ENCODE data around the gene CACNA1E. TPM values are rescaled to one million over a fixed set of nuclear protein-coding genes. Genes with fewer than 3 reads are reported as not detected.

The CACNA1E gene
- total and polyA plus RNA-seq, 2 of the 4 experiments (the other 2 are of a cell fraction): not detected

- in situ Hi-C loops (cut with MboI; ENCODE audit: low sequenced_read_pairs) (no loop called here), intact Hi-C loops (cut with micrococcal nuclease) (no loop called here), dilution Hi-C loops (cut with HindIII; ENCODE audit: low sequenced_read_pairs, unreplicated experiment) (no loop called here)
- H2BK120ac ChIP-seq (ENCODE audit: low read depth, low read length): no peak overlapping the region
- DNase-seq (no peak), ATAC-seq (ENCODE audit: low read depth) (no peak)
- no peak overlapping the region for H3K18ac ChIP-seq (ENCODE audit: low read depth, low read length)
- no peaks in the 10 kb centered on the region for H3K36me3 ChIP-seq (ENCODE audit: control insufficient read depth, insufficient read depth, low read length)
- no peak overlapping the region for H4K8ac ChIP-seq (ENCODE audit: low read depth in 2 of 2, low read length in 2 of 2)
- no peak overlapping the region for H3K56ac ChIP-seq (ENCODE audit: extremely low read depth, insufficient read depth, low read length)
- no peaks in the 10 kb centered on the region for H3K79me1 ChIP-seq (ENCODE audit: low read depth in 1 of 2, low read length in 2 of 2)
- H4K20me1 ChIP-seq (ENCODE audit: insufficient read depth, low read length): no peaks in the 10 kb centered on the region
- H2BK15ac ChIP-seq (ENCODE audit: low read depth, low read length): no peak overlapping the region
- H3K4me2 ChIP-seq (ENCODE audit: low read depth, low read length): no peak overlapping the region
- no peak overlapping the region for H2AK9ac ChIP-seq (replicated peaks; ENCODE audit: low read depth, low read length, poor library complexity)
- H3K9me1 ChIP-seq (ENCODE audit: insufficient read depth, low read length): no peaks in the 10 kb centered on the region
- H3K9me3 ChIP-seq (ENCODE audit: control insufficient read depth, insufficient read depth, low read length): no peaks in the 10 kb centered on the region
- ChIA-PET CTCF (no interaction called here), POLR2A (ENCODE audit: unreplicated experiment) (no interaction called here)
- no peaks in the 10 kb centered on the region for H3K27me3 ChIP-seq (ENCODE audit: control insufficient read depth, insufficient read depth, low read length)
- H2BK20ac ChIP-seq (ENCODE audit: low read depth, low read length): no peak overlapping the region
- H4K91ac ChIP-seq (ENCODE audit: insufficient read depth, low read depth, low read length): no peak overlapping the region
- no TSS peak for BruUV-seq (replicated peaks)
- no peak overlapping the region for H3K4me3 ChIP-seq (ENCODE audit: insufficient read depth, low read depth, low read length)
- no peak overlapping the region for H3K9ac ChIP-seq (ENCODE audit: low read depth, low read length)
- H4K5ac ChIP-seq (ENCODE audit: low read depth, low read length): no peak overlapping the region
- H3K4me1 ChIP-seq (ENCODE audit: control insufficient read depth, insufficient read depth, low read length): no peaks in the 10 kb centered on the region
- H2AK5ac ChIP-seq (ENCODE audit: low read depth, low read length): no peak overlapping the region
- H3K4ac ChIP-seq (ENCODE audit: low read depth, low read length): no peak overlapping the region
- TF ChIP-seq CHD1 (IDR thresholded peaks at IDR 0.05; ENCODE audit: low read depth, low read length) (no peak), MAFK (IDR thresholded peaks at IDR 0.05; ENCODE audit: low read depth, low read length) (no peak), RFX5 (IDR thresholded peaks at IDR 0.05; ENCODE audit: low read depth, low read length) (no peak), RCOR1 (IDR thresholded peaks at IDR 0.05; ENCODE audit: insufficient replicate concordance, low read length) (no peak), NFE2L2 (IDR thresholded peaks at IDR 0.05; ENCODE audit: low read depth, low read length) (no peak), RAD21 (IDR thresholded peaks at IDR 0.05; ENCODE audit: low read length) (no peak), SMC3 (IDR thresholded peaks at IDR 0.05; ENCODE audit: low read depth, low read length) (no peak), MXI1 (IDR thresholded peaks at IDR 0.05; ENCODE audit: borderline replicate concordance, low read depth, low read length) (no peak), MAZ (IDR thresholded peaks at IDR 0.05; ENCODE audit: borderline replicate concordance, low read depth, low read length) (no peak), USF2 (IDR thresholded peaks at IDR 0.05; ENCODE audit: low read depth, low read length) (no peak), FOS (IDR thresholded peaks at IDR 0.05; ENCODE audit: low read depth, low read length) (no peak), POLR2A (IDR thresholded peaks at IDR 0.05; ENCODE audit: low read depth, low read length) (no peak), CEBPB (IDR thresholded peaks at IDR 0.05; ENCODE audit: low read depth, low read length) (no peak), BHLHE40 (IDR thresholded peaks at IDR 0.05; ENCODE audit: low read depth, low read length) (no peak)
- H3K27ac ChIP-seq (ENCODE audit: insufficient read depth, low read length): no peak overlapping the region
- WGBS, 2 experiments (ENCODE audit: extremely low coverage in 2 of 2, insufficient read length in 1 of 2): no CpG with 5 or more reads among the region's 2 CpGs
- no peak overlapping the region for H3K23ac ChIP-seq (ENCODE audit: low read depth, low read length)
- H2AFZ ChIP-seq (replicated peaks; ENCODE audit: low read length, poor library complexity): peak overlapping the region; percentile 24
- H3K14ac ChIP-seq (replicated peaks; ENCODE audit: low read depth, low read length): no peak overlapping the region
- no peak overlapping the region for H2BK5ac ChIP-seq (ENCODE audit: low read depth, low read length, poor library complexity, severe bottlenecking)
Observed at GRCh38 chr1:181518152-181518551, 34.8 kb downstream of the CACNA1E start.

Data from IMR-90 (cell line).